HEK293T (cell line): Measurements from ENCODE around the gene PGAP3.

ENCODE experiments used
- ARNT ChIP-seq: fragments of 450-650 bp; IDR thresholded peaks from 2 replicates; pipeline ENCODE4 v1.6.1; 2017; ENCODE audit warnings: mild to moderate bottlenecking
- BHLHE40 ChIP-seq: fragments of 450-650 bp; IDR thresholded peaks from 2 replicates; pipeline ENCODE4 v1.6.1; 2016; ENCODE audit warnings: mild to moderate bottlenecking, moderate library complexity, borderline replicate concordance
- CTBP1 ChIP-seq: fragments of 450-650 bp; IDR thresholded peaks from 2 replicates; pipeline ENCODE4 v1.6.1; 2016; ENCODE audit warnings: borderline replicate concordance
- FOXA1 ChIP-seq: fragments of 450-650 bp; IDR thresholded peaks from 2 replicates; pipeline ENCODE4 v1.6.1; 2016; ENCODE audit warnings: mild to moderate bottlenecking
- FOXK2 ChIP-seq: fragments of 450-650 bp; IDR thresholded peaks from 2 replicates; pipeline ENCODE4 v1.6.1; 2016; ENCODE audit warnings: mild to moderate bottlenecking
- FOXM1 ChIP-seq: fragments of 450-650 bp; IDR thresholded peaks from 2 replicates; pipeline ENCODE4 v1.6.1; 2017; ENCODE audit warnings: mild to moderate bottlenecking, borderline replicate concordance
- HDGF ChIP-seq: fragments of 450-650 bp; IDR thresholded peaks from 2 replicates; pipeline ENCODE4 v1.6.1; 2017; ENCODE audit warnings: antibody characterized with exemption, borderline replicate concordance
- L3MBTL2 ChIP-seq: fragments of 450-650 bp; conservative IDR thresholded peaks from 2 replicates; pipeline ENCODE4 v1.6.1; 2016; ENCODE audit warnings: mild to moderate bottlenecking
- NFRKB ChIP-seq: fragments of 450-650 bp; IDR thresholded peaks from 2 replicates; pipeline ENCODE4 v1.6.1; 2016; ENCODE audit warnings: mild to moderate bottlenecking, moderate library complexity
- PKNOX1 ChIP-seq: fragments of 450-650 bp; IDR thresholded peaks from 2 replicates; pipeline ENCODE4 v1.6.1; 2016
- SP1 ChIP-seq: fragments of 450-650 bp; IDR thresholded peaks from 2 replicates; pipeline ENCODE4 v1.6.1; 2017
- SUZ12 ChIP-seq: fragments of 450-650 bp; IDR thresholded peaks from 2 replicates; pipeline ENCODE4 v1.6.1; 2016; ENCODE audit warnings: mild to moderate bottlenecking
- TARDBP ChIP-seq: fragments of 450-650 bp; IDR thresholded peaks from 2 replicates; pipeline ENCODE4 v1.6.1; 2016
- ZNF384 ChIP-seq: fragments of 450-650 bp; IDR thresholded peaks from 2 replicates; pipeline ENCODE4 v1.6.1; 2016

GRCh38 chr17:39639043-39639442, 48.8 kb downstream of the PGAP3 start:
- TF ChIP-seq SP1 (no peak), ZNF384 (no peak), TARDBP (no peak), FOXM1 (no peak), CTBP1 (no peak), SUZ12 (no peak), NFRKB (no peak), FOXA1 (no peak), HDGF (no peak), ARNT (no peak), PKNOX1 (no peak), BHLHE40 (no peak), FOXK2 (no peak), L3MBTL2 (no peak)
